T-helper 2 cell treated with Interferon-gamma antibody and Interleukin-4, amounts not matched to agents 5 μg/mL and 100 μg/mL, for 36 hours (primary cell): Measurements from ENCODE around the gene ZNF577.

Experiments
- DNase-seq: peaks from one replicate; pipeline ENCODE4 v3.0.0; 2021; ENCODE audit warnings: low spot score
- H3K27ac Mint-ChIP-seq: one replicate; pipeline ENCODE4 v1.8.0; 2021; ENCODE audit warnings: mild to moderate bottlenecking, mixed read lengths
- H3K27me3 Mint-ChIP-seq: one replicate; pipeline ENCODE4 v1.8.0; 2021; ENCODE audit warnings: low read depth, mixed read lengths
- H3K36me3 Mint-ChIP-seq: one replicate; pipeline ENCODE4 v1.8.0; 2021; ENCODE audit warnings: low read depth, mixed read lengths
- H3K4me1 Mint-ChIP-seq: one replicate; pipeline ENCODE4 v1.8.0; 2021; ENCODE audit warnings: low read depth, mixed read lengths
- H3K4me3 Mint-ChIP-seq: one replicate; pipeline ENCODE4 v1.8.0; 2022; ENCODE audit warnings: mild to moderate bottlenecking, moderate library complexity, mixed read lengths
- H3K9me3 Mint-ChIP-seq: one replicate; pipeline ENCODE4 v1.8.0; 2021; ENCODE audit warnings: mixed read lengths

ZNF577 gene

GRCh38 chr19:51822325-51822724 is 65.4 kb downstream of the ZNF577 start:
- Mint-ChIP-seq H3K4me1 (no peaks in the 10 kb centered on the region), H3K9me3 (peaks cover 69% of the 10 kb centered on the region), H3K4me3 (no peak overlapping the region), H3K36me3 (no peaks in the 10 kb centered on the region), H3K27ac (no peak overlapping the region), H3K27me3 (no peaks in the 10 kb centered on the region)
- no peak for DNase-seq

- no peak overlapping the region for H3K27ac Mint-ChIP-seq
- no peak for DNase-seq
- H3K4me1 Mint-ChIP-seq = no peaks in the 10 kb centered on the region
- peaks cover 65% of the 10 kb centered on the region for H3K9me3 Mint-ChIP-seq
- no peaks in the 10 kb centered on the region for H3K36me3 Mint-ChIP-seq
- no peak overlapping the region for H3K4me3 Mint-ChIP-seq
- H3K27me3 Mint-ChIP-seq = no peaks in the 10 kb centered on the region
Observed at GRCh38 chr19:51821921-51822320, 65.8 kb downstream of the ZNF577 start.

- no peak for DNase-seq
- no peak overlapping the region for H3K4me3 Mint-ChIP-seq
- H3K9me3 Mint-ChIP-seq = peaks cover 60% of the 10 kb centered on the region
- no peaks in the 10 kb centered on the region for H3K36me3 Mint-ChIP-seq
- no peaks in the 10 kb centered on the region for H3K4me1 Mint-ChIP-seq
- no peak overlapping the region for H3K27ac Mint-ChIP-seq
- no peaks in the 10 kb centered on the region for H3K27me3 Mint-ChIP-seq
Observed at GRCh38 chr19:51821456-51821855, 66.3 kb downstream of the ZNF577 start.
